ENCODE measurements around the gene NOTCH1.

Gene NOTCH1

DNA sequence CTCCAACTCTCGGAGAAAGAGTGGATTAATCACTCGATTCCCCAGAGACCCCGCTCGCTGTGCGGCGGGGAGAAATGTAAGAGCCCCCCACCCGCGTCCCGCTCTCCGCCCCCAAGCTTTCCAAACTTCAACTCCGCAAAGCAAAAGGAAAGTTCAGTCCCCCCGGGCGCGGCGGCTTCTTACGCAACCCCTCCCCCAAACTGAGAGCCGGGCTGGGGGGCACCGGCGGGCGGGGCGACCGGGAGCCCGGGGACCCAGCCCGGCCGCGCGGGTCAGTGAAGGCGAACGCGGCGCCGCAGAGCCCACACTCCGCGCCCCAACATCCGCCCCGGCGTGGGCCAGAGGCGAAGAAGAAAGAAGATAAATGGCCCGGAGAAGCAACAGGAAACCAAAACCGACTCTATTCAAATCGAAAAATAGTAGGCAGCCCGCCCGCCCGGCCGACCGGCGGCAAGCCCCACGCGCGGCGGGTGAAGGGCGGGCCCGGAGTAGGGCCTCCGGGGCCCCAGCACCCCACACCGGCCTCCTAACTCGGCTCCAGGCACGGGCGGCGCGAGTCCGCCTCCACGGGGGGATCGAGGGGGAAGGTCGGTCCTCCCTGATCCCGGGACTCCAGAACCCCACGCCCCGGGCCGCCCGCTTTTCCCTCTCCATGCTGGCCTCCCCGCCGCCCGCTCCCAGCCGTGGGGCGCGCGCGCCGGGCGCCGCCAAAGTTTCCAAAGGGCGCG is 720 bp downstream of the NOTCH1 start:
- DNase-seq, result peak; percentile 54

GRCh38 chr9:136544548-136544963 is 1.3 kb downstream of the NOTCH1 start:
- peak; percentile 38 for DNase-seq

GRCh38 chr9:136543830-136544547 is 1.9 kb downstream of the NOTCH1 start:
- no peak for DNase-seq

- no peak for DNase-seq
Observed at GRCh38 chr9:136543280-136543679, 2.6 kb downstream of the NOTCH1 start.

GRCh38 chr9:136542241-136543040 is 3.4 kb downstream of the NOTCH1 start:
- DNase-seq, result no peak

- DNase-seq, result no peak
Observed at GRCh38 chr9:136541709-136542108, 4.1 kb downstream of the NOTCH1 start.

- no peak for DNase-seq
Observed at GRCh38 chr9:136541179-136541578, 4.7 kb downstream of the NOTCH1 start.

DNA sequence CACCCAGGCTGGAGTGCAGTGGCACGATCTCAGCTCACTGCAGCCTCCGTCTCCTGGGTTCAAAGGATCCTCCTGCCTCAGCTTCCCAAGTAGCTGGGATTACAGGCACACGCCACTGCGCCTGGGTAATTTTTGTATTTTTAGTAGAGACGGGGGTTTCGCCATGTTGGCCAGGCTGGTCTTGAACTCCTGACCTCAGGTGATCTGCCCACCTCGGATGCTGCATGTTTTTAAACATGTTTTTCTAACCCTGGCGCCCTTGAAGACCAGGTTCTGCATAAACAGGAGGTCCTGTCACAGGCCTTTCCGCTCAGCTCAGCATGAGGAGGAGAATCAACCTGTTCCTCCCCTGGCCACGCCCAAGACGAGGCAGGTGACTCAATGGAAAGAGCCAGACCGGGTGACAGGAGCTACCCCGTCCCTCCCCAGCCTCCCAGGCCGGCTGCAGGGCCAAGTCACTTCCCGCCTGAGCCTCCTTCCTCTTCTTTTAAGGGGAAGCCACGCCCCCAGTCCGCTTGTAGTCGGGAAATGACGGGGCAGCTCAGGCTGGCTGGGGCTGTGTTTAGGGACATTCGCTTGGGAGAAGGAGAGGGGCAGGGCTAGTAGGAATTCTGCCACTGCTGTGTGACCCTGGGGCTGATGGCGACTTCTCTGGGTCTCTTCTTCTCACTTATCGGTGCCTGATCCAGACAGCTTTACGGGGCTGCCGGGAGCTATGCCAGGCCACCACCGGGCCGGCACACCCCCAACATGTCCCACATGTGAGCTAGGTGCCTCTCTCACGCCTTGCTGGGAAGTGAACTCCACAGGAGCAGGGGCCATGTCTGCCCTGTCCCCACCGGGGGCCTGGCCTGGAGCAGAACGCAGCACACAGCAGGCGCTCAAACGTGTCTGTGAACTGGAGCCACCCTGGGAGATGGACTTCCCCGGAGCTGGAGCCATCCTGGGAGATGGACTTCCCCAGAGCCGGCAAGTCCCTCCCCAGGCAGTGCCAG is 6.1 kb downstream of the NOTCH1 start:
- DNase-seq, result peak; percentile 79

GRCh38 chr9:136538599-136539426 is 7.0 kb downstream of the NOTCH1 start:
- DNase-seq, result peak; percentile 69

GRCh38 chr9:136537896-136538598 is 7.8 kb downstream of the NOTCH1 start:
- DNase-seq, result no peak

GRCh38 chr9:136537411-136537810 is 8.4 kb downstream of the NOTCH1 start:
- DNase-seq, result no peak

- DNase-seq, result no peak
Observed at GRCh38 chr9:136536721-136537241, 9.1 kb downstream of the NOTCH1 start.

GRCh38 chr9:136536051-136536720 is 9.7 kb downstream of the NOTCH1 start:
- DNase-seq, result no peak

GRCh38 chr9:136535070-136535469 is 10.8 kb downstream of the NOTCH1 start:
- no peak for DNase-seq

DNA sequence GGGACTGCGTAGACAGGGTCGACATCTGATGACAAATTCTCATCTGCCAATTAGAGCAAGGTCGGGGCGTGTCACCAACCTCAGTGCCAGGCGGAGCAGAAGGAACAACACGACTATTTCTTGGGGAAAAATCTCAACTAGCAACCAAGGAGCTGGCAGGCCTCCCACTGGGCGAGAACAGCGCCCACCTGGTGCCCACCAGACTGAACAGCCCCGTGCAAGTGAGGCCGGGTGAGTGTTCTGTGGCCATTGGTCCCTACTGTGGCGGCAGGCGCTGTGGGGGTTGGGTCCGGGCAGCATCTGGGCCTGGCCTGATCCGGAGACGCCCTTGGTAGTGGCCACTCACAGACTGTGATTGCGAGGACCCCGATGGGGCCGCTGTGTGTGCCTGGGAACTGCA is 11.5 kb downstream of the NOTCH1 start:
- no peak for DNase-seq

- DNase-seq, result peak; percentile 63
Observed at GRCh38 chr9:136533775-136534157, 12.1 kb downstream of the NOTCH1 start.

DNA sequence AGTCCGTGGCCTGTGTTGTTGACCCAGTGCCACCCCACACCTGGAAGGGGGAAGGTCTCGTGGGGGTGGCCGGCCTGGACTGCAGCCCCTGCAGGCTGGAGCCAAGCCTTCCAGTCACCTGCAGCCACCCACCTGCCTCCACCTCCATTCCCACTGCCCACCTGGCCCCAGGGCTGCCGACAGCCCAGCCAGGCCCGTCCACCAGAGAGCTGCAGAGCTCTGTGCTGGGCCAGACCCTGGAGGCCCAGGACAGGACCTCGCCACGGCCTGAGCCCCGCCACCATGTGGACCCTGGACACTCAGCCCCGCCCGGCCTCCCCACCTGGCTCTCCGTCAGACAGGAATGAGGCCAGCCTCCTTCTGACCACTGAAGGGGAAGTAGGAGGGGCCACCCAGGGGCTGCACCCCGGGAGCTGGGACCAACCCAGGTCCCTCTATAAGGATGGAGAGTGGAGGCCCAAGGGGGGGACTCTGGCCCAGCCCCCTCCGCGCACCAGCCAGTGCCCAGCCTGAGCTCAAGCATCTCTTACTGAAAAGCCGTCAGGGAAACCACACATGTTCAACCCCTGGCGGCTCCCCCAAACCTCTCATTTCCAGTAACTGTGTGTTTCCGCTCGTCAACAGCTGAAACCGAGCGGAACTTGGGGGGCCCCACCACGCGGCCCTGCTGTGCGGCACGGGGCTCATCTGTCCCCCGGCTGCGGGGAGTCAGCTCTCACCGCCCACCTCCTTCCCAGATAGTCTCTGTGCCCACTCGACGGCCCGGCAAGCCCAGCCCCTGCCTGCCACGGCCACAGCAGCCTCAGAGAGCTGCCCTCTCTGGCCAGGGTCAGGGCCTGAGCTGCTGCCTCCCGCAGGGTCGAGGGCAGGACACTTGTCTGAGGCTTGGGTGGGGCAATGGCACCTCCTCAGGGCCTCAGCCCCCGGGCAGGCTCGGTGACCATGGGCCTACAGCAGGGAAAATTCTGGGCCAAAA is 12.8 kb downstream of the NOTCH1 start:
- peak; percentile 68 for DNase-seq
